Neural progenitor cell (in vitro differentiated cells): ENCODE data around the gene CERT1. TPM values are rescaled to one million over a fixed set of nuclear protein-coding genes. Genes with fewer than 3 reads are reported as not detected.
A peak's percentile ranks its signal among the peaks of the same experiment; 100 is the strongest.

Source experiments
- DNase-seq: peaks from one replicate; pipeline ENCODE4 v3.0.0-alpha.2; 2016; ENCODE audit warnings: low spot score
- H2AFZ ChIP-seq: fragments of 200-600 bp; sonication (generic); replicated peaks from 2 replicates; pipeline ENCODE4 v1.6.1; 2016; ENCODE audit warnings: antibody characterized with exemption
- H3F3A ChIP-seq: fragments of 200-600 bp; sonication (generic); 2 replicates; pipeline ENCODE4 v1.6.1; 2016; ENCODE audit warnings: antibody characterized with exemption, low read depth
- H3K27ac ChIP-seq: fragments of 200-600 bp; sonication (generic); 2 replicates; pipeline ENCODE4 v1.5.1; 2016; ENCODE audit warnings: mild to moderate bottlenecking
- H3K27me3 ChIP-seq: fragments of 200-600 bp; sonication (generic); 2 replicates; pipeline ENCODE4 v1.6.1; 2016; ENCODE audit warnings: mild to moderate bottlenecking, moderate library complexity
- H3K36me3 ChIP-seq: fragments of 200-600 bp; sonication (generic); 2 replicates; pipeline ENCODE4 v1.5.1; 2016
- H3K4me1 ChIP-seq: fragments of 200-600 bp; sonication (generic); 2 replicates; pipeline ENCODE4 v1.6.1; 2016; ENCODE audit warnings: mixed run types
- H3K4me2 ChIP-seq: fragments of 200-600 bp; sonication (generic); 2 replicates; pipeline ENCODE4 v1.6.1; 2016
- H3K4me3 ChIP-seq: fragments of 200-600 bp; sonication (generic); 2 replicates; pipeline ENCODE4 v1.5.1; 2016
- H3K79me2 ChIP-seq: fragments of 200-600 bp; sonication (generic); 2 replicates; pipeline ENCODE4 v1.6.1; 2016; ENCODE audit warnings: low read depth
- H3K9ac ChIP-seq: fragments of 200-600 bp; sonication (generic); 2 replicates; pipeline ENCODE4 v1.6.1; 2016
- H3K9me3 ChIP-seq: fragments of 200-600 bp; sonication (generic); 2 replicates; pipeline ENCODE4 v1.5.1; 2016; ENCODE audit warnings: low read depth
- H4K20me1 ChIP-seq: fragments of 200-600 bp; sonication (generic); 2 replicates; pipeline ENCODE4 v1.6.1; 2016; ENCODE audit warnings: low read depth
- H3K27ac Mint-ChIP-seq: 3 replicates; pipeline ENCODE4 v1.8.0; 2021; ENCODE audit warnings: mixed read lengths
- H3K27me3 Mint-ChIP-seq: 2 replicates; pipeline ENCODE4 v1.8.0; 2022; ENCODE audit warnings: low read depth, mild to moderate bottlenecking, inconsistent platforms, moderate library complexity, mixed read lengths; ENCODE audit not compliant: insufficient read depth
- H3K36me3 Mint-ChIP-seq: 3 replicates; pipeline ENCODE4 v1.8.0; 2021; ENCODE audit warnings: mixed read lengths
- H3K4me1 Mint-ChIP-seq: 3 replicates; pipeline ENCODE4 v1.8.0; 2021; ENCODE audit warnings: mixed read lengths
- H3K4me3 Mint-ChIP-seq: 3 replicates; pipeline ENCODE4 v1.8.0; 2021; ENCODE audit warnings: mild to moderate bottlenecking, moderate library complexity, mixed read lengths
- H3K9me3 Mint-ChIP-seq: 3 replicates; pipeline ENCODE4 v1.8.0; 2020; ENCODE audit warnings: mixed read lengths
- EZH2 ChIP-seq: fragments of 200-600 bp; sonication (generic); IDR thresholded peaks from 2 replicates; pipeline ENCODE4 v1.6.1; 2017; ENCODE audit warnings: antibody characterized with exemption, mild to moderate bottlenecking, moderate library complexity
- EZH2phosphoT487 ChIP-seq: fragments of 200-600 bp; sonication (generic); IDR thresholded peaks from 2 replicates; pipeline ENCODE4 v1.6.1; 2017; ENCODE audit warnings: antibody characterized with exemption
- total RNA-seq: library from RNA; depleted of rRNA; stranded (reverse); fragments of >200 nt; gene quantifications from 2 replicates; pipeline ENCODE4 v1.2.3, GENCODE V29; 2015; ENCODE audit warnings: low replicate concordance
- TF ChIP-seq, protein P1 (sequence below): fragments of 200-600 bp; sonication (generic); IDR thresholded peaks from 2 replicates; pipeline ENCODE4 v1.5.1; 2017; ENCODE audit warnings: antibody characterized with exemption, mild to moderate bottlenecking

CERT1 gene
- total RNA-seq, 1 donor from 2014 or later, result 50.4 TPM

- H3K27ac Mint-ChIP-seq, result peak overlapping the region; percentile 15
- H3K4me2 ChIP-seq, result no peak overlapping the region
- no peaks in the 10 kb centered on the region for H3K27me3 ChIP-seq
- peaks cover 6% of the 10 kb centered on the region for H3K27me3 Mint-ChIP-seq
- H3K4me3 Mint-ChIP-seq, result no peak overlapping the region
- no peak overlapping the region for H3K4me3 ChIP-seq
- H3K27ac ChIP-seq, result peak overlapping the region; percentile 76
- peaks cover 14% of the 10 kb centered on the region for H3K4me1 ChIP-seq
- H3K4me1 Mint-ChIP-seq, result peaks cover 31% of the 10 kb centered on the region
- peaks cover 42% of the 10 kb centered on the region for H4K20me1 ChIP-seq
- TF ChIP-seq EZH2, result no peak
- no peak for TF ChIP-seq EZH2phosphoT487
- no peak overlapping the region for H3K9ac ChIP-seq
- H3K36me3 ChIP-seq, result peaks cover 24% of the 10 kb centered on the region
- peak; percentile 14 for DNase-seq
- no peaks in the 10 kb centered on the region for H3K9me3 ChIP-seq
- H3F3A ChIP-seq, result peaks cover 70% of the 10 kb centered on the region
- H3K36me3 Mint-ChIP-seq, result peaks cover 25% of the 10 kb centered on the region
- no peaks in the 10 kb centered on the region for H3K9me3 Mint-ChIP-seq
- no peak overlapping the region for H2AFZ ChIP-seq
- no peaks in the 10 kb centered on the region for H3K79me2 ChIP-seq
Observed at GRCh38 chr5:75363111-75363510, 148.3 kb downstream of the CERT1 start.

- Mint-ChIP-seq H3K27ac (no peak overlapping the region), H3K36me3 (peaks cover 27% of the 10 kb centered on the region), H3K27me3 (peaks cover 6% of the 10 kb centered on the region), H3K4me1 (peaks cover 31% of the 10 kb centered on the region), H3K4me3 (no peak overlapping the region), H3K9me3 (no peaks in the 10 kb centered on the region)
- TF ChIP-seq EZH2phosphoT487, result no peak
- no peak for TF ChIP-seq EZH2
- TF ChIP-seq, protein P1, sequence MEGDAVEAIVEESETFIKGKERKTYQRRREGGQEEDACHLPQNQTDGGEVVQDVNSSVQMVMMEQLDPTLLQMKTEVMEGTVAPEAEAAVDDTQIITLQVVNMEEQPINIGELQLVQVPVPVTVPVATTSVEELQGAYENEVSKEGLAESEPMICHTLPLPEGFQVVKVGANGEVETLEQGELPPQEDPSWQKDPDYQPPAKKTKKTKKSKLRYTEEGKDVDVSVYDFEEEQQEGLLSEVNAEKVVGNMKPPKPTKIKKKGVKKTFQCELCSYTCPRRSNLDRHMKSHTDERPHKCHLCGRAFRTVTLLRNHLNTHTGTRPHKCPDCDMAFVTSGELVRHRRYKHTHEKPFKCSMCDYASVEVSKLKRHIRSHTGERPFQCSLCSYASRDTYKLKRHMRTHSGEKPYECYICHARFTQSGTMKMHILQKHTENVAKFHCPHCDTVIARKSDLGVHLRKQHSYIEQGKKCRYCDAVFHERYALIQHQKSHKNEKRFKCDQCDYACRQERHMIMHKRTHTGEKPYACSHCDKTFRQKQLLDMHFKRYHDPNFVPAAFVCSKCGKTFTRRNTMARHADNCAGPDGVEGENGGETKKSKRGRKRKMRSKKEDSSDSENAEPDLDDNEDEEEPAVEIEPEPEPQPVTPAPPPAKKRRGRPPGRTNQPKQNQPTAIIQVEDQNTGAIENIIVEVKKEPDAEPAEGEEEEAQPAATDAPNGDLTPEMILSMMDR, result no peak
- no peaks in the 10 kb centered on the region for H3K79me2 ChIP-seq
- H2AFZ ChIP-seq, result no peak overlapping the region
- peak overlapping the region; percentile 76 for H3K27ac ChIP-seq
- no peaks in the 10 kb centered on the region for H3K27me3 ChIP-seq
- peaks cover 30% of the 10 kb centered on the region for H3K36me3 ChIP-seq
- H3K9ac ChIP-seq, result no peak overlapping the region
- no peak overlapping the region for H3K4me3 ChIP-seq
- peaks cover 14% of the 10 kb centered on the region for H3K4me1 ChIP-seq
- H3K9me3 ChIP-seq, result no peaks in the 10 kb centered on the region
- DNase-seq, result no peak
- peaks cover 71% of the 10 kb centered on the region for H3F3A ChIP-seq
- no peak overlapping the region for H3K4me2 ChIP-seq
- peaks cover 47% of the 10 kb centered on the region for H4K20me1 ChIP-seq
Observed at GRCh38 chr5:75362474-75362975, 148.9 kb downstream of the CERT1 start.

DNA sequence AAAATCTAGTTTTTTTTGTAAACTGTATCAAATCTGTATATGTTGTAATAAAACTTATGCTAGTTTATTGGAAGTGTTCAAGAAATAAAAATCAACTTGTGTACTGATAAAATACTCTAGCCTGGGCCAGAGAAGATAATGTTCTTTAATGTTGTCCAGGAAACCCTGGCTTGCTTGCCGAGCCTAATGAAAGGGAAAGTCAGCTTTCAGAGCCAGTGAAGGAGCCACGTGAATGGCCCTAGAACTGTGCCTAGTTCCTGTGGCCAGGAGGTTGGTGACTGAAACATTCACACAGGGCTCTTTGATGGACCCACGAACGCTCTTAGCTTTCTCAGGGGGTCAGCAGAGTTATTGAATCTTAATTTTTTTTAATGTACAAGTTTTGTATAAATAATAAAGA is 150.1 kb downstream of the CERT1 start:
- Histone ChIP-seq H2AFZ (no peak overlapping the region), H4K20me1 (peaks cover 58% of the 10 kb centered on the region), H3K9me3 (no peaks in the 10 kb centered on the region), H3K27ac (peak overlapping the region; percentile 76), H3K9ac (no peak overlapping the region), H3K4me1 (peaks cover 14% of the 10 kb centered on the region), H3K27me3 (no peaks in the 10 kb centered on the region), H3K79me2 (no peaks in the 10 kb centered on the region), H3K4me2 (no peak overlapping the region), H3K36me3 (peaks cover 39% of the 10 kb centered on the region), H3K4me3 (no peak overlapping the region), H3F3A (peaks cover 81% of the 10 kb centered on the region)
- Mint-ChIP-seq H3K4me1 (peaks cover 31% of the 10 kb centered on the region), H3K27ac (no peak overlapping the region), H3K4me3 (no peak overlapping the region), H3K36me3 (peaks cover 34% of the 10 kb centered on the region), H3K9me3 (no peaks in the 10 kb centered on the region), H3K27me3 (peaks cover 6% of the 10 kb centered on the region)
- TF ChIP-seq, protein P1, result no peak
- no peak for TF ChIP-seq EZH2
- TF ChIP-seq EZH2phosphoT487, result no peak
- no peak for DNase-seq

GRCh38 chr5:75358117-75358516 is 153.3 kb downstream of the CERT1 start:
- H3K36me3 ChIP-seq, result peaks cover 61% of the 10 kb centered on the region
- Mint-ChIP-seq H3K36me3 (peaks cover 44% of the 10 kb centered on the region), H3K27me3 (no peaks in the 10 kb centered on the region)

More at GRCh38 chr5:75358117-75358516, 153.3 kb downstream of the CERT1 start:
- Histone ChIP-seq H2AFZ (no peak overlapping the region), H3K27me3 (no peaks in the 10 kb centered on the region), H3K4me1 (peaks cover 8% of the 10 kb centered on the region), H3K4me2 (no peak overlapping the region), H3K27ac (peak overlapping the region; percentile 16), H3K79me2 (peaks cover 12% of the 10 kb centered on the region), H3K4me3 (no peak overlapping the region), H3F3A (peaks cover 78% of the 10 kb centered on the region), H3K9me3 (no peaks in the 10 kb centered on the region), H4K20me1 (peaks cover 60% of the 10 kb centered on the region), H3K9ac (no peak overlapping the region)
- H3K4me3 Mint-ChIP-seq, result no peak overlapping the region
- H3K9me3 Mint-ChIP-seq, result no peaks in the 10 kb centered on the region
- TF ChIP-seq EZH2phosphoT487 (no peak), EZH2 (no peak)
- TF ChIP-seq, protein P1, result no peak
- H3K4me1 Mint-ChIP-seq, result peaks cover 16% of the 10 kb centered on the region
- DNase-seq, result no peak
- H3K27ac Mint-ChIP-seq, result no peak overlapping the region
